KG1 (cell line): ENCODE results near the gene GPATCH2.
"Not testable (repeated sequence)": the region's sequence is repeated elsewhere in the genome, so short reads cannot be mapped to it uniquely, and the experiment has no call there.

ENCODE experiments used
- DNase-seq: peaks from one replicate; lab custom pipeline; 2025; lab: John Stamatoyannopoulos, UW

GPATCH2 gene

GRCh38 chr1:217443845-217444244, 187.0 kb downstream of the GPATCH2 start:
- no peak for DNase-seq

DNA sequence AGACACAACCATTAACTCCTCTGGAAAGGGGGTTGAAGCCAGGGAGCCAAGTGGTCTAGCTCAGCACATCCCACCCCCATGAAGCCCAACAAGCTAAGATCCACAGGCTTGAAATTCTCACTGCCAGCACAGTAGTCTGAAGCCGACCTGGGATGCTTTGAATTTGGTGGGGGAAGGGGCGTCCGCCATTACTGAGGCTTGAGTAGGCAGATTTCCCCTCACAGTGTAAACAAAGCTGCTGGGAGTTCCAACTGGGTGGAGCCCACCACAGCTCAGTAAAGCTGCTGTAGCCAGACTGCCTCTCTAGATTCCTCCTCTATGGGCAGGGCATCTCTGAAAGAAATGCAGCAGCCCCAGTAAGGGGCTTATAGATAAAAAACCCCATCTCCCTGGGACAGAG, 193.5 kb downstream of the GPATCH2 start:
- DNase-seq: no peak

- DNase-seq: no peak
Observed at GRCh38 chr1:217435204-217435603, 195.7 kb downstream of the GPATCH2 start.

- no peak for DNase-seq
Observed at GRCh38 chr1:217433664-217434063, 197.2 kb downstream of the GPATCH2 start.

GRCh38 chr1:217432339-217432738, 198.6 kb downstream of the GPATCH2 start:
- DNase-seq: no peak

DNA sequence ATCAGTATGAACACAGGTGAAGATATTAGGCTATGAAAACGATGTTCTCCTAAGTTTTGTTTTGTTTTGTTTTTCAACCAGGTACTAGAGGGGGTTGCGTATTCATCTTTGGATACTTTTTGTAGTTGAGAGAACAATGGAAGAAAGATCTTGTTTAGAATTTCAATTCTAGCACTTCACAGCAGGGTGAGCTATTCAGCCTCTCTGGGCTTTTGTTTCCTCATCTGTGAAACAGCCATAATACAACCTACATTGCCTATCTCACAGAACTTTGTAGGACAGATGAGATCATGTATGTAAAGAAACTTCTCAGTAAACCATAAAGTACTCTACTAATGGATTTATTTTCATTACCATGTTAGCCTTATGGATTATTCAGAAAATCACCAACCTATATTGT, 199.5 kb downstream of the GPATCH2 start:
- DNase-seq: no peak

GRCh38 chr1:217425422-217425821, 205.5 kb downstream of the GPATCH2 start:
- DNase-seq: no peak

DNA sequence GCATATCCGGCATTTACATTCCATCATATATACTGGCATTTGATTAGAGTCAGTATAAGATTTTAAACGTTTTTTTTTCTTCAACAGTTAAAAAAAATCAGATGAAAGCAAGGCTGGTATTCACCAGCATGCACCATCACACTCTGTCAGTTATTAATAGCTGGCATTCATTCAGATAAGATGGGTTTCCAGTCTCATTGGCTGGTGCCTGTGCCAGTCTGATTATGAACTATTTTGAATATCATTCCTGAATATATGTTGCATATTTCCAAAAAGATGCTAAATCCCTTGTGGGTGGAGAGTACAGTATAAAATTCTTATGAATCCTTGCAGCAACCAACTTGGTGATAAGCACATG, 211.7 kb downstream of the GPATCH2 start:
- DNase-seq: no peak

GRCh38 chr1:217418269-217419193, 212.4 kb downstream of the GPATCH2 start:
- DNase-seq: no peak

DNA sequence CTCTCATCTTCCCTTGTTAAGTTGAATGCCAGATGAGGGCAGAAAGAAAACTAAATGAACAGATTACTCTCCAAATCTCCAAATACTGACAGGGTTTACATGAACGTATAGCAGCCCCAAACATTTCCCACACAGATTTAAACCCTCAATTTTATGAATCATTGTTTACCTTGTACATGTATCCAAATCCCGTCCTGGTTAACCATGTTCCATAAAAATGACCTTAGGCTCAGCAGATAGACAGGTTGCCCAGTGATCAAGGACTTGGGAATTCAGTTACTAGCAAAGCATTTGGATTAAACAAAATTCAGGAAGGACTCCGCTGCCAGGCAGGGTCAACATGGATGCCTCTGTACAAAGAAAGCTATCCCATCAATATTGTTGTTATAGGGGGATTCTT, 213.5 kb downstream of the GPATCH2 start:
- DNase-seq: no peak

- DNase-seq: no peak
Observed at GRCh38 chr1:217407534-217408001, 223.3 kb downstream of the GPATCH2 start.

DNA sequence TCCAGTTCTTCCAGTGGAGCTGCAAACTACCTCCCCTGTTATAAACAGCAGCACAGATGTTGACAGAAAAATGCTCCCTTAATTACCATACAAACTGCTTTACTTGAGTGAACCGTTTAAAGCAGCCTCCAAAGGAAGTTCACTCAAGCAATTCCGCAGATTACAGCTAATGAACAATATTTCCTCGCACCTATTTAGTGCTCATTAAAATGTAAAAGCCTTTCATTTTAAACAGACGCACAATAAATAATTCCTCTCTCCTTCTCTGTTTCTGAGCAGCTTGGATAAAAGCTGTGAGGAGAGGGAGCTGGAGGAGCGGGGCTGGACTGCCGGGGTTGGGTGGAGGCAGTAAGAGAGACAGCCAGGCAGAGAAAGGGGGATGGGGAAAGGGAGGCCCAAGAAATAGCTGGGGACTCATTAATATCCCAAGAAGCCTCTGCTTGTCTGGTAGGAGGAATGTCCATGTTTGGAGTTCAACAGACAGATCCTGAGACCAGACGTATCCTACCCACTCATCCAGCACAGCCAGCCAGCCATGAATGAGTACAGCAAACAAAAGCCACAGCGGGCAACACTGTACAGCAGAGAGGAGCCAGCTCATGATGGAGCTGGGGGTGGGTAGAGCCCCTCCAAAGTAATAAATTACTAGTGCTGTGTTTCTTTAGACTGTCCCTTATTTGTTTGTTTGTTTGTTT, 227.7 kb downstream of the GPATCH2 start:
- DNase-seq: no peak

DNA sequence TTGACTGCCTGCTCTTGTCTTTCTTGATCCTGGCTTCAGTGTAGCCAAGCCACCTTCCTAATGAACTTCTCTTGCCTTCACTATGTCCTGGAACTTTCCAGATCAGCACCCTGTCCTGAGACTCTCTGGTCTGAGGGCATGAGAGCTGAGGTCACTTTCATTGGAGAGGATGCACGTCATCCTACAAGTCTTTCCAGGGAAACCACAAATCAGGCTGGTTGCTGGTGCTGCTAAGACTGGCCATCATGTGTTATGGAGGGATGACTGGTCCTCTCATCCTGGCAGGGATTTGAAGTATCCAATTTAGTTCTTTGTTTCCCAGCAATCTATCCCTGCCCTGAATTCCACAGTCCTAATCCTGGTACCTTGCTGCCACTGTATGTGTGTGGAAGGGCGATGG, 228.6 kb downstream of the GPATCH2 start:
- DNase-seq: no peak

DNA sequence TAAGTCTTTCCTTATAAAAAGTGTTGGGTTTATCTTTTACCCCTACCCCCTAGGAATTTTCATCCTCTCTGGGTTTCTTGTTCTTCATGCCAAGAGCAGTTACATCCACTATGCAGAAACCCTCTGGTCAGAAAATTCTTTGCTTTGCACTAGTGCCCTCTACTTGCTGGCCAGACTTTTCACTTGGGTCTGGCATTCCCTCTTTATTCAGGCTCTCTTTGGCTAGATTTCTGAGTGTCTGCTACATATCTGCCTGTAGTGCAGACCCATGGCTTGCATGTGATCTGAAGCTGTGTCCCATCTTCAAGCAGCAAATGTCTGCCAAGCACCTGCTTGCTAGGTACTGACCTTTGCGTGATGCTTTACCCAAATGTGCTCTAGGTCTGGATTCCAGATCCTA, 237.0 kb downstream of the GPATCH2 start:
- no peak for DNase-seq

DNA sequence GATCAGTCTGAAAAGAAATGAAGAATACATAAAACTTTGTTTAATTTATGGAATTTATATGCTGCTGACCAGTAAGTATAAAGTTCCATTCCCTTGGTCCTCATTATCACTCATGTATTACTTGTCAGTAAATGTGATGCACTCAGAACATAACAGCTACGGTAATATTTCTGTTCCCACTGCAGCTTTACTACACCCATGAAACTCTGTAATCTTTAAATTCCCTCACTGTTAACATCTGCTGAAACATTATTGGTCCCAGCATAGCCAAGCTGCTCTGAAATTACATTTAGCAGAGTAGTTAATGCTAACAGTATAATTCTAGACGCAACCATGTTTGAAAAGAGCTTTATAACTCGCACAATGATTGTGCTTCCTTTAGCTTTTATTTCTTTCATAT, 238.4 kb downstream of the GPATCH2 start:
- DNase-seq: no peak

DNA sequence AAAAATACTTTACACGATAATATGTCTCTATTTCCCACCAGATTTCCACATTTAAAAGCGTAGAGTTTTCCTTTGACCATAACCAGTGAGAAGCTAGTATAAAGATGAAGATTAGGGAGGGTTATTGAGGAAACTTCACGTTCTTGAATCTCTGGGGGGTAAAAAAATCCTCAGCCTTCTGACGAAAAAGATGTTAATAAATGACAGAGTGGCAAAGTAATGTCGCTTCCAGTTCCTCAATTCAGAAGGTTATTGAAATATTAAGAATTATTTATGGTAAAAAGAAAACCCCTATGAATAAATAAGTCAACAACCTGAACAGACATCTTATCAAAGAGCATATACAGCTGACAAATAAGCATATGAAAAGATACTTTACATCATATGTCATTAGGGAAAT, 241.0 kb downstream of the GPATCH2 start:
- no peak for DNase-seq

GRCh38 chr1:217388522-217389065, 242.3 kb downstream of the GPATCH2 start:
- no peak for DNase-seq

DNA sequence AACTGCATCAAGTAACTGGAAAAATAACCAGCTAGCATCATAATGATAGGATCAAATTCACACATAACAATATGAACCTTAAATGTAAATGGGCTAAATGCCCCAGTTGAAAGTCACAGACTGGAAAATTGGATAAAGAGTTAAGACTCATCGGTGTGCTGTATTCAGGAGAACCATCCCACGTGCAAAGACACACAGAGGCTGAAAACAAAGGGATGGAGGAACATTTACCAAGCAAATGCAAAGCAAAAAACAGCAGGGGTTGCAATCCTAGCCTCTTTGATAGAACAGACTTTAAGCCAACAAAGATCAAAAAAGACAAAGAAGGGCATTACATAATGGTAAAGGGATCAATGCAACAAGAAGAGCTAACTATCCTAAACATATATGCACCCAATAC, 249.1 kb downstream of the GPATCH2 start:
- DNase-seq: not testable (repeated sequence)

- DNase-seq: not testable (repeated sequence)
Observed at GRCh38 chr1:217379804-217380203, 251.1 kb downstream of the GPATCH2 start.

DNA sequence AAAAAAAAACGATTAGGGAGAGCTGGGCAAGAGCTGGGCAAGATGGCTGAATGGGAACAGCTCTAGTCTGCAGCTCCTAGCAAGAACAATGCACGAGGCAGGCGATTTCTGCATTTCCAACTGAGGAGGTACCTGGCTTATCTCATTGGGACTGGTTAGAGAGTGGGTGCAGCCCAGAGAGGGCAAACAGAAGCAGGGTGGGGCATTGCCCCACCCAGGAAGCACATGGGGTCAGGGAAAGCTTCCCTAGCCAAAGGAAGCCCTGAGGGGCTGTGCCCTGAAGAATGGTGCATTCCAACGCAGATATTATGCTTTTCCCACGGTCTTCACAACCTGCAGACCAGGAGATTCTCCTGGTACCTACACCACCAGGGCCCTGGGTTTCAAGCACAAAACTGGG, 251.6 kb downstream of the GPATCH2 start:
- DNase-seq: no peak
